Measurements from ENCODE around the gene RIT2.

DNA sequence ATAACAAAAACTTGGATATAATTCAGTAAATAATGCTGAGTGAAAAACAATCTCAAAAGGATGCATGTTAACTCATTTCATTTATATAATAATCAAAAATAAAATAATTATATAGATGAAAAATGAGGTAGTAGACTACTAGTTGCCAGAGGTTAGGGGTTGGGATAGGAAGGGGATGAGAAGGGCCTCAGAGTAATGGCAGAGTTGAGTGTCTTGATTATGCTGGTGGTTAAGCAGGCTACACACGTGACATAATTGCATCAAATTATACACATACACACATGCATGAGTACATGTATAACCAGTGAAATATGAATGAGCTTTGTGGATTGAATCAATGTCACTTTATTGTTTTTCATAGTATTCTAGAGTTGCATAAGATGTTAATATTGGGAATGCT, 201.0 kb downstream of the RIT2 start:
- TF ChIP-seq, protein P1, sequence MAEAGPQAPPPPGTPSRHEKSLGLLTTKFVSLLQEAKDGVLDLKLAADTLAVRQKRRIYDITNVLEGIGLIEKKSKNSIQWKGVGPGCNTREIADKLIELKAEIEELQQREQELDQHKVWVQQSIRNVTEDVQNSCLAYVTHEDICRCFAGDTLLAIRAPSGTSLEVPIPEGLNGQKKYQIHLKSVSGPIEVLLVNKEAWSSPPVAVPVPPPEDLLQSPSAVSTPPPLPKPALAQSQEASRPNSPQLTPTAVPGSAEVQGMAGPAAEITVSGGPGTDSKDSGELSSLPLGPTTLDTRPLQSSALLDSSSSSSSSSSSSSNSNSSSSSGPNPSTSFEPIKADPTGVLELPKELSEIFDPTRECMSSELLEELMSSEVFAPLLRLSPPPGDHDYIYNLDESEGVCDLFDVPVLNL (CRISPR knock-in tag; IDR thresholded peaks at IDR 0.05; ENCODE audit: borderline replicate concordance, low read depth): no peak
- TF ChIP-seq ZNF232 (CRISPR knock-in tag; IDR thresholded peaks at IDR 0.05) (no peak), ATF1 (CRISPR knock-in tag; IDR thresholded peaks at IDR 0.05) (no peak), TCF7 (CRISPR knock-in tag; IDR thresholded peaks at IDR 0.05; ENCODE audit: low read depth) (no peak)
- TF ChIP-seq, protein P2, sequence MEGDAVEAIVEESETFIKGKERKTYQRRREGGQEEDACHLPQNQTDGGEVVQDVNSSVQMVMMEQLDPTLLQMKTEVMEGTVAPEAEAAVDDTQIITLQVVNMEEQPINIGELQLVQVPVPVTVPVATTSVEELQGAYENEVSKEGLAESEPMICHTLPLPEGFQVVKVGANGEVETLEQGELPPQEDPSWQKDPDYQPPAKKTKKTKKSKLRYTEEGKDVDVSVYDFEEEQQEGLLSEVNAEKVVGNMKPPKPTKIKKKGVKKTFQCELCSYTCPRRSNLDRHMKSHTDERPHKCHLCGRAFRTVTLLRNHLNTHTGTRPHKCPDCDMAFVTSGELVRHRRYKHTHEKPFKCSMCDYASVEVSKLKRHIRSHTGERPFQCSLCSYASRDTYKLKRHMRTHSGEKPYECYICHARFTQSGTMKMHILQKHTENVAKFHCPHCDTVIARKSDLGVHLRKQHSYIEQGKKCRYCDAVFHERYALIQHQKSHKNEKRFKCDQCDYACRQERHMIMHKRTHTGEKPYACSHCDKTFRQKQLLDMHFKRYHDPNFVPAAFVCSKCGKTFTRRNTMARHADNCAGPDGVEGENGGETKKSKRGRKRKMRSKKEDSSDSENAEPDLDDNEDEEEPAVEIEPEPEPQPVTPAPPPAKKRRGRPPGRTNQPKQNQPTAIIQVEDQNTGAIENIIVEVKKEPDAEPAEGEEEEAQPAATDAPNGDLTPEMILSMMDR (IDR thresholded peaks at IDR 0.05): no peak
- TF ChIP-seq, protein P3, sequence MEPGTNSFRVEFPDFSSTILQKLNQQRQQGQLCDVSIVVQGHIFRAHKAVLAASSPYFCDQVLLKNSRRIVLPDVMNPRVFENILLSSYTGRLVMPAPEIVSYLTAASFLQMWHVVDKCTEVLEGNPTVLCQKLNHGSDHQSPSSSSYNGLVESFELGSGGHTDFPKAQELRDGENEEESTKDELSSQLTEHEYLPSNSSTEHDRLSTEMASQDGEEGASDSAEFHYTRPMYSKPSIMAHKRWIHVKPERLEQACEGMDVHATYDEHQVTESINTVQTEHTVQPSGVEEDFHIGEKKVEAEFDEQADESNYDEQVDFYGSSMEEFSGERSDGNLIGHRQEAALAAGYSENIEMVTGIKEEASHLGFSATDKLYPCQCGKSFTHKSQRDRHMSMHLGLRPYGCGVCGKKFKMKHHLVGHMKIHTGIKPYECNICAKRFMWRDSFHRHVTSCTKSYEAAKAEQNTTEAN (CRISPR knock-in tag; IDR thresholded peaks at IDR 0.05): no peak

All from WTC11 (cell line).